Measurements from ENCODE around the gene NAPSA. TPM values are rescaled to one million over a fixed set of nuclear protein-coding genes. Genes with fewer than 3 reads are reported as not detected.
"Not testable (repeated sequence)": the region's sequence is repeated elsewhere in the genome, so short reads cannot be mapped to it uniquely, and the experiment has no call there.

NAPSA gene
- total and polyA plus RNA-seq, 8 donors = 0.18 to 87.5 (median 1.9) TPM; not detected in 2

- intact Hi-C loops (cut with DNase I; ENCODE audit: low total_unique reads) = no loop called here
- TF ChIP-seq POLR2A (IDR thresholded peaks at IDR 0.05) = no peak
- TF ChIP-seq POLR2AphosphoS5 (IDR thresholded peaks at IDR 0.05) = no peak
- TF ChIP-seq, protein P1, sequence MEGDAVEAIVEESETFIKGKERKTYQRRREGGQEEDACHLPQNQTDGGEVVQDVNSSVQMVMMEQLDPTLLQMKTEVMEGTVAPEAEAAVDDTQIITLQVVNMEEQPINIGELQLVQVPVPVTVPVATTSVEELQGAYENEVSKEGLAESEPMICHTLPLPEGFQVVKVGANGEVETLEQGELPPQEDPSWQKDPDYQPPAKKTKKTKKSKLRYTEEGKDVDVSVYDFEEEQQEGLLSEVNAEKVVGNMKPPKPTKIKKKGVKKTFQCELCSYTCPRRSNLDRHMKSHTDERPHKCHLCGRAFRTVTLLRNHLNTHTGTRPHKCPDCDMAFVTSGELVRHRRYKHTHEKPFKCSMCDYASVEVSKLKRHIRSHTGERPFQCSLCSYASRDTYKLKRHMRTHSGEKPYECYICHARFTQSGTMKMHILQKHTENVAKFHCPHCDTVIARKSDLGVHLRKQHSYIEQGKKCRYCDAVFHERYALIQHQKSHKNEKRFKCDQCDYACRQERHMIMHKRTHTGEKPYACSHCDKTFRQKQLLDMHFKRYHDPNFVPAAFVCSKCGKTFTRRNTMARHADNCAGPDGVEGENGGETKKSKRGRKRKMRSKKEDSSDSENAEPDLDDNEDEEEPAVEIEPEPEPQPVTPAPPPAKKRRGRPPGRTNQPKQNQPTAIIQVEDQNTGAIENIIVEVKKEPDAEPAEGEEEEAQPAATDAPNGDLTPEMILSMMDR (IDR thresholded peaks at IDR 0.05) = no peak
- no peak for TF ChIP-seq EP300 (IDR thresholded peaks at IDR 0.05)
- H3K36me3 ChIP-seq = no peaks in the 10 kb centered on the region
- H3K4me3 ChIP-seq = peak overlapping the region; percentile 26 to 39 (median 31)
- peaks cover 24 to 65% (median 54%) of the 10 kb centered on the region in 4 donors for H3K4me1 ChIP-seq
- no peak for DNase-seq
- H3K27me3 ChIP-seq = peaks cover 10 to 86% (median 84%) of the 10 kb centered on the region in 3 donors
- H3K27ac ChIP-seq = peak overlapping the region in 3 of 5 donors; percentile 42 to 78 (median 71)
- 15 to 22% (median 18%) methylated on average over 10 of the region's 10 CpGs for WGBS, 5 donors
- peaks cover 0 to 5% (median 0%) of the 10 kb centered on the region in 4 donors for H3K9me3 ChIP-seq
Measured at GRCh38 chr19:50331221-50331993, 34.0 kb downstream of the NAPSA start.

- Histone ChIP-seq H3K27me3 (peaks cover 10 to 95% (median 92%) of the 10 kb centered on the region in 3 donors), H3K4me1 (peaks cover 26 to 73% (median 63%) of the 10 kb centered on the region in 4 donors), H3K27ac (peak overlapping the region in 4 of 5 donors; percentile 42 to 78 (median 63)), H3K9me3 (peaks cover 0 to 5% (median 0%) of the 10 kb centered on the region in 4 donors), H3K36me3 (no peaks in the 10 kb centered on the region), H3K4me3 (peak overlapping the region; percentile 26 to 39 (median 31))
- intact Hi-C loops (cut with DNase I; ENCODE audit: low total_unique reads) = no loop called here
- peak; percentile 78 to 95 for DNase-seq
- WGBS, 5 donors = 2 to 5% (median 3%) methylated on average over 33 to 48 of the region's 48 CpGs
- TF ChIP-seq, protein P1 (IDR thresholded peaks at IDR 0.05) = no peak
- TF ChIP-seq POLR2AphosphoS5 (IDR thresholded peaks at IDR 0.05) (no peak), POLR2A (IDR thresholded peaks at IDR 0.05) (no peak), EP300 (IDR thresholded peaks at IDR 0.05) (no peak)
Measured at GRCh38 chr19:50330365-50331078, 34.9 kb downstream of the NAPSA start.

DNA sequence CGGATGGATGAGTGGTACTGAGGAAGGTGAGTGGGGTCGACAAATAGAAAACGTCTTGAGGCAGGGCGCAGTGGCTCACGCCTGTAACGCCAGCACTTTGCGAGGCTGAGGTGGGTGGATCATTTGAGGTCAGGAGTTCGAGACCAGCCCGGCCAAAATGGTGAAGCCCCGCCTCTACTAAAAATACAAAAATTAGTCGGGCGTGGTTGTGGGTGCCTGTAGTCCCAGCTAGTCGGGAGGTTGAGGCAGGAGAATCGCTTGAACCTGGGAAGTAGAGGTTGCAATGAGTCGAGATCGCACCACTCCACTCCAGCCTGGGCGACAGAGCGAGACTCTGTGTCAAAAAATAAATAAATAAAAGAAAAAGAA, 35.5 kb downstream of the NAPSA start:
- peaks cover 26 to 76% (median 66%) of the 10 kb centered on the region in 4 donors for H3K4me1 ChIP-seq
- peaks cover 10 to 98% (median 85%) of the 10 kb centered on the region in 3 donors for H3K27me3 ChIP-seq
- H3K27ac ChIP-seq = peak overlapping the region; percentile 44 to 78 (median 58)
- H3K9me3 ChIP-seq; intact Hi-C loops (cut with DNase I; ENCODE audit: low total_unique reads); H3K36me3 ChIP-seq; DNase-seq: not testable (repeated sequence)
- peak overlapping the region; percentile 12 to 23 (median 20) for H3K4me3 ChIP-seq
- 10 to 19% (median 17%) methylated on average over 18 of the region's 18 CpGs for WGBS, 5 donors

DNA sequence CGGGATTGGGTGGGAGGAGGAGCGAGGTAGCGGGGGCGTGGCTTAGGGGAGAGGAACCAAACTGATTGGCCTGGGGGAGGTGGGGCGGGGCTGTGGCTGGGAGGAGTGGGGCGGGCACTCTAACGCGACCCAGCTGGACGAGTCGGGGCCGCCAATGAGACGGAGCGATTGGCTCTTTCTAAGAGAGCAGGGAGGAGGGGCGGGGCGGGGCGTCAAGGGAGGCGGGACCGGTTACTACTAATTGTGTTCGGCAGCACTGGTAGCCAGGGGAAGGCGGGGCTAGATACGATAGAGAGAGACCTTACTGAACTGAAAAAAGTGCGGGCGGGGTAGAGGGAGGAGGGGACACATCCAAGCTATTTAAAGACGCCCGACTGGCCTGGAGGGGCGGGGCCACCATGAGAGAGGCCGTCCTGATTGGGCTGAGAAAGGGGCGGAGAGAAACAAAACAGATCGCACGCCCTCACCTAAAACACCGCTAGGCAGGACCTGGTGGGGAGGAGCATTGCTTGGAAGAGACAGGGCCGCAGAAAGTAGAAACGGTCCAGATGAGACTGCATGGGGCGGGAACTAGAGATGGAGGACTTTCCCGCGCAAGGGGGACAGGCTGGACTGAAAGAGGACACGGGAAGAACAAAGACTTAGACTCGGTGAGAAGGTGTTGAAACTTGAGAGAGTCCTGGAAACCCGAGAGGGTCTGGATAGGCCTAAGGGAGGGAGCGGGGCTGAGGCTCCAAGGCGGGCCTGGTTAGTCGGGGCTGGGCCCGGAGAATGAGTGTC, 36.1 kb downstream of the NAPSA start, which contains the start of gene KCNC3:
Gene KCNC3 (minus strand): TSS at position 232 of the 780 bp plus-strand sequence. CDS start 295 bp downstream, outside the sequence.
- Histone ChIP-seq H3K4me3 (peak within 1 kb of the TSS; percentile 27 to 45 (median 38)), H3K27me3 (peaks cover 10 to 98% (median 80%) of the 10 kb centered on the region in 3 donors), H3K27ac (peak within 1 kb of the TSS; percentile 44 to 78 (median 58)), H3K4me1 (peaks cover 26 to 73% (median 65%) of the 10 kb centered on the region in 4 donors), H3K9me3 (peaks cover 0 to 5% (median 0%) of the 10 kb centered on the region in 4 donors), H3K36me3 (no peaks in the 10 kb centered on the region)
- WGBS, 5 donors = 0 to 3% (median 2%) methylated on average over 40 to 43 of the region's 43 CpGs
- peak; percentile 99 for DNase-seq
- intact Hi-C loops (cut with DNase I; ENCODE audit: low total_unique reads) = no loop called here
- peak in 1 of 3 donors; percentile 35 for TF ChIP-seq POLR2AphosphoS5 (IDR thresholded peaks at IDR 0.05)
- no peak for TF ChIP-seq POLR2A (IDR thresholded peaks at IDR 0.05)

GRCh38 chr19:50328873-50329145, 36.6 kb downstream of the NAPSA start:
- no peak for DNase-seq
- Histone ChIP-seq H3K4me3 (peak overlapping the region in 3 of 4 donors; percentile 34 to 45 (median 41)), H3K9me3 (peaks cover 0 to 5% (median 0%) of the 10 kb centered on the region in 4 donors), H3K36me3 (no peaks in the 10 kb centered on the region), H3K27me3 (peaks cover 10 to 97% (median 77%) of the 10 kb centered on the region in 3 donors), H3K4me1 (peaks cover 26 to 68% (median 59%) of the 10 kb centered on the region in 4 donors), H3K27ac (no peak overlapping the region)
- no peak for TF ChIP-seq POLR2AphosphoS5 (IDR thresholded peaks at IDR 0.05)
- TF ChIP-seq, protein P1 (IDR thresholded peaks at IDR 0.05) = no peak
- TF ChIP-seq EP300 (IDR thresholded peaks at IDR 0.05) = no peak
- TF ChIP-seq POLR2A (IDR thresholded peaks at IDR 0.05) = no peak
- intact Hi-C loops (cut with DNase I; ENCODE audit: low total_unique reads) = no loop called here
- WGBS, 5 donors = 0 to 11% (median 3%) methylated on average over 3 to 40 of the region's 40 CpGs
